Jurkat, Clone E6-1 (cell line): ENCODE measurements around the gene NIN. TPM values are rescaled to one million over a fixed set of nuclear protein-coding genes. Genes with fewer than 3 reads are reported as not detected.

ENCODE experiments used
- DNase-seq: peaks from one replicate; pipeline ENCODE4 v3.0.0-alpha.2; 2011; ENCODE audit warnings: low read depth, low spot score
- H3K4me3 ChIP-seq: 2 replicates; pipeline ENCODE4 v1.5.1; 2011; ENCODE audit warnings: mild to moderate bottlenecking, low read length, control low read depth, moderate library complexity
- polyA plus RNA-seq: library from polyadenylated mRNA; unstranded; fragments of >200 nt; gene quantifications from one replicate; pipeline ENCODE4 v1.2.1, GENCODE V29; 2012; ENCODE audit warnings: missing spikeins; ENCODE audit not compliant: insufficient read length, insufficient read depth

Gene NIN, protein sequence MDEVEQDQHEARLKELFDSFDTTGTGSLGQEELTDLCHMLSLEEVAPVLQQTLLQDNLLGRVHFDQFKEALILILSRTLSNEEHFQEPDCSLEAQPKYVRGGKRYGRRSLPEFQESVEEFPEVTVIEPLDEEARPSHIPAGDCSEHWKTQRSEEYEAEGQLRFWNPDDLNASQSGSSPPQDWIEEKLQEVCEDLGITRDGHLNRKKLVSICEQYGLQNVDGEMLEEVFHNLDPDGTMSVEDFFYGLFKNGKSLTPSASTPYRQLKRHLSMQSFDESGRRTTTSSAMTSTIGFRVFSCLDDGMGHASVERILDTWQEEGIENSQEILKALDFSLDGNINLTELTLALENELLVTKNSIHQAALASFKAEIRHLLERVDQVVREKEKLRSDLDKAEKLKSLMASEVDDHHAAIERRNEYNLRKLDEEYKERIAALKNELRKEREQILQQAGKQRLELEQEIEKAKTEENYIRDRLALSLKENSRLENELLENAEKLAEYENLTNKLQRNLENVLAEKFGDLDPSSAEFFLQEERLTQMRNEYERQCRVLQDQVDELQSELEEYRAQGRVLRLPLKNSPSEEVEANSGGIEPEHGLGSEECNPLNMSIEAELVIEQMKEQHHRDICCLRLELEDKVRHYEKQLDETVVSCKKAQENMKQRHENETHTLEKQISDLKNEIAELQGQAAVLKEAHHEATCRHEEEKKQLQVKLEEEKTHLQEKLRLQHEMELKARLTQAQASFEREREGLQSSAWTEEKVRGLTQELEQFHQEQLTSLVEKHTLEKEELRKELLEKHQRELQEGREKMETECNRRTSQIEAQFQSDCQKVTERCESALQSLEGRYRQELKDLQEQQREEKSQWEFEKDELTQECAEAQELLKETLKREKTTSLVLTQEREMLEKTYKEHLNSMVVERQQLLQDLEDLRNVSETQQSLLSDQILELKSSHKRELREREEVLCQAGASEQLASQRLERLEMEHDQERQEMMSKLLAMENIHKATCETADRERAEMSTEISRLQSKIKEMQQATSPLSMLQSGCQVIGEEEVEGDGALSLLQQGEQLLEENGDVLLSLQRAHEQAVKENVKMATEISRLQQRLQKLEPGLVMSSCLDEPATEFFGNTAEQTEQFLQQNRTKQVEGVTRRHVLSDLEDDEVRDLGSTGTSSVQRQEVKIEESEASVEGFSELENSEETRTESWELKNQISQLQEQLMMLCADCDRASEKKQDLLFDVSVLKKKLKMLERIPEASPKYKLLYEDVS (N-terminal part only)
- polyA plus RNA-seq, result 32.8 TPM

DNA sequence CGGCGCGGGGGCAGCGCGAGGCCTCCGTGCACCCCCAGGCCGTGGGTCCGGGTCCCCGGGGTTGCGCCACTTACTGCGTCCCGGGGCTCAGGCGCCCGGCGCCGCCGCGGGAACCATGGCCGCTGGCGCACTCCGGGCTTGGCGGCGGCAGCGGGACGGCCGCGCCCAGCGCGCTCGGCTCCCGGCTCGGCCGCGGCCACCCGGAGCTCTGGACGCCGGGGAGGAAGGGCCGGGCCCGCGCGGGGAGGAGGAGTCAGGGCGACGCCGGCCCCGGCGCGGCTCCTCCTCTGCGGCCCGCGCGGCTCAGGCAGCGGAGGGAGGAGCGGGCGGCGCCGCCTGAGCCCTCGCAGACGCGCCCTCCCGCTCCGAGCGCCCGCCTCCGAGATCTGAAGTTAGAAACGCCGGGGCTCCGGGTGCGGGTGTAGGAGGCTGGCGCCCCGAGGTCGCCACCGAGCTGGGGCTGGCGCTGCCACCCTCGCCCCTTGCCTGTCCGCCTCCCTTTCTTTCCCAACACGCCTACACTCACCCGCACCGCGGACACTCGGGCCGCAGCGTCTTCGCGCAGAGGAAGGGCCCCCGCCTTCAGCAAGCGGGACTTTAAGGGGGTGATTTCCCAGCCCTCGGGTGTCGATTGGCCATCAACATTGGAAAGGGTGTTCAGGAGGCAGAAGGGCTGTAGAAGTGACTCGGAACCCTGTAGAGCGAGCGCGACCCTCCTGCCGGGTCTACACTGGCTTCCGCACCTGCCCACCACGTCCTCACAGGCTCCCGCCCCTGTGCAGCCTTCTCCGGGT is at the start of gene NIN:
Gene NIN, minus strand, starts transcription at position 231 of the 794 bp plus-strand sequence. CDS start 9,106 bp downstream, outside the sequence.
- peak; percentile 46 for DNase-seq
- H3K4me3 ChIP-seq, result peak within 1 kb of the TSS; percentile 82

DNA sequence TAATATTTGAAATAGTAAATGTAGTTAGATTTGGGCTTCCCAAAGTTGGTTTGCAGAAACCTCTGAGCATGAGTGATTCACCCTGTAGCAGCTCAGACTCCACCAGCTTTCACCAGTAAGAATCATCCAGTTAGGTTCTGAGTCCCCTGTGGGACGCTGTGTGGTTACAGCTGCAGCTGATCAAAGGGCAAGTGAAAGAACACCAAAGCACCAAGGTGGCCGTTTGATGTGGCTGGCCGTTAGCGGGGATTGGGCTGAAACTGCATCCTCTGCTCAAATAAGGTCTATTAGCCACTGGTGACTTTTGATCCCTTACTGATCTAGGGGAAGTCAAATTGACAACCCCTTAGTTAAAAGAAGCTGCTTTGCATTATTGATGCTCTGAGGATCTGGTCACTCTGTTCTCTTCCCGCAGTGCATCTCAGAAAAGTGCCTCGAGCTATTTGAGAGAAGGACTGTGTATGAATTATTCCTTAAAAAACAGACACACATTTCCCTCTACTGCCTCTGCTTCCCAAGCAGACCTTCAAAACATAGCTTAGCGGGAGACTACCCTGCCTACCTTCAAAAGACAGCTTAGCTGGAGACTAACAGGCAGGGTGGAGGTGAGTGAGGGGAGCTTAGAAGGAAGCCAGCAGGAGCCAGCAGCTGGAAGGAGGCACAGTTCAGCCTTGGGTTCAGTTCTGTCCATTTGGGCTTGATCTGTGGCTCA is 44.6 kb upstream of the NIN start:
- H3K4me3 ChIP-seq, result peak overlapping the region; percentile 13
- DNase-seq, result peak; percentile 98

DNA sequence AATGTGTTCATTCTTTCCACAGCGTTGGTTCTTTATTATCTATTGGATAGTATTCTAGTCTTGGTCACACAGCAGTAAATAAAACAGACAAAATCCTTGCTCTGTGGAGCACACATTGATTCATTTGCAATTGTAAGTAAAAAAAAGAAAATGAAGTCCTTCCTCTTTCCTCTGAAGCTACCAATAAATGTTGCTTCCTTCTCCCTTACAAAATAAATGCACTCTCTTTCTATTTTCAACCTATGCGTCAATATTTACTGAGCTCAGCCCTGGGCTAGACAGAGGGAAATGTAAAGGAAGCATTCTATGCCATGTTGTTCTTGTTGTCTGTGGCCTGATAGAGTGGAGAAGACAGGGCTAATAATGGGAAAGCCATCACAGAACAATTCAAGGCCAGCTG is 43.8 kb upstream of the NIN start:
- peak overlapping the region; percentile 20 for H3K4me3 ChIP-seq
- no peak for DNase-seq

DNA sequence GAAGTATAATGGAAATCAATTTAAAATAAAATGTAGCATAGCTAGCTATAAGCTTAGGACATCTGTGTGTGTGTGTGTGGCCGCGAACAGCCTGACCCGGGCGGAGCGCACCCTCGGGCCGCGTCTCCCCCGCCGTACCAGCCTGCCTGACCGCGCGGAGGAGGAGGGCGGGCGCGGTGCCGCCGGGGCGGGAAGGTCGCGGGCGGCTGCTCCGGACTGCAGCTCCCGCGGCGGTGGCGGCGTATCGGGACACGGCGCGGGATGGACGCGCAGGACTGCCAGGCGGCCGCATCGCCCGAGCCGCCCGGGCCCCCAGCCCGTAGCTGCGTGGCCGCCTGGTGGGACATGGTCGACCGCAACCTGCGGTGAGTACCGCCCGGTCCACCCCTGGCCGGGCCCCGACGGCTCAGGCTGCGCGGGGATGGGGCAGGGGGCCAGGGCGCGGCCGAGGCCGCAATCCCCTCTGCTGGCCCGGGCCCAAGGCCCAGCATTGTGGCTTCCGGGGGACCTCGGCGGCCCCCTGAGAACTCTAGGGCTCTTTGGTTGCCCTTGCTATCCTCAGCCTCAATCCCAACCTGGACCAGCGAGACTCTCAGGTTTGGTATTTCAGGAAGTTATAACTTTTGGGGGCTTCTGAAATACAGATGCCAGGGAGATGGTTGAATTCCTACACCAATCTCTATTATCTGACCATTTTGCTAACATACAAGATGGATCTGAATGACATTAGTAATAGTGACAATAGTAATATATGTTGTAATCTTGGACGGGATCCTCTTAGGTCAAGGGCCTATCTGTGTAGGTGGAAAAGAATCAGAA is 41.2 kb upstream of the NIN start, which contains the start of gene ABHD12B:
Gene ABHD12B, plus strand, starts transcription at position 140 of the 819 bp plus-strand sequence. Its CDS starts 122 bp downstream, at position 262.
- H3K4me3 ChIP-seq, result no peak within 1 kb of the TSS
- DNase-seq, result no peak

DNA sequence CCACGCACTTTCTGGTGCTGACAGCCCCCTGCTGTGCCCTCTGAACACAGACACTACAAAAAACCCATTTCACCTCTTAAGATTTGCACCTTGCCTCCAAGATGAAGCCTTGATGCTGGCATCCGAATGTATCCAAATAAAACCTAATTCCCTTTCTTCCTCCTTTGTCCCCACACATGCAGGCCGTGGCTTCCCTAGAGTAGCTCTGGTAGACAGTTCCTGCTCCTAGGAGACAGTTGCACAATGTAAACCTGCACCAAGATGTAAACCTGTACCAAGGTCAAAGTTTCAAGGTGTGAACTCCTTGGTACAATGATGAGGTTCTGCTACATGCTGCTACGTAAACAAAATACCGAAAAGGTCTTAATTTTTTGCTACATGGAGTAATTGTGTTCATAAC is 40.3 kb upstream of the NIN start:
- no peak overlapping the region for H3K4me3 ChIP-seq
- no peak for DNase-seq

DNA sequence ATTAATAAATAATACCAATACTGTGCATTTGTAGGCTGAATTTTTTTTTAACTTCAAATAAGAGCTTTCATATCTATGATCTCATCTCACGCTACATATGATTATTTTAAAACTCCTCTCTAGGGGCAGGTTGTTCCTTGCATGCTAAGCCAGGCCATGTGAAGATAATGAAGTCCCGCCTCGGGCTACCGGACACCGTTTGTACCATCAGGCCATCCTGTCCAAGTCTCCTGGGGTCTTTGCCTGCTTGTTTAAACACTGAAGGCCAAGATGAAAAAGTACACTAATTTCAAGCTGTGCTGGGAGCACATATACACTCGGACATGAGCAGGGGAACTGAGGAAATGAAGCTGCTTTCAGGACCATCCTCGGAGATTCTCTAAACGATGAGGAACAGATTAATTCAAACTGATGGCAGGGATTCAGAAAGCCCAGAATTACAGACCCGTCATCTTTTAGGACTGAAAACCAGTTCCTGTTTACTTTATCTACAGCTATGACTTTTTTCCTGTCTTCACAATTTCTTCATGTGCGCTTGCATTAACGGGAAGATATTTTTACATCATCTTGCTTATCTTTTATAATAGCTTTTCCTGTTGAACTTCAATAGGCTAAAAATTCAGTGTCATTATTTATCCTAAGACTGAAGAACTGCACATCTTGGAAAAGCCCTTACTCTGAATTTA is 34.6 kb upstream of the NIN start:
- no peak overlapping the region for H3K4me3 ChIP-seq
- DNase-seq, result no peak

DNA sequence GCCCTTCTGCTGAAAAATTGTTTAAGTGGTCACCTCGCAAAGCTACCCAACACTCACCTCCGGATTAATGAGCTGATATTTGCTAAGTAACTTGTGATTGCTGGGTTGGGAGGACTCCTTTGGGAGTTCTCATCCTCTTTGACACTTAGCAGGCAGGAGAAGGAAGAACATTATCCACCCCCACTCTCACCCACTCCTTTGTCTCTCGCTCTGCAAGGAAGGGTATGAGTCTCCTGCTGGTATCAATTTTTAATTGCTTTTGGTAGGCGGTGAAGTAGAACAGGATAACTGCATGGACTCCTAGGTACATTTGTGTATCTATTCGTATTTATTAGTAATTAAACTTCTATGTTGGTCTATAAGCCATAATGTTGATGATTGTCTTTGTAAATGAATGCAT is 34.0 kb upstream of the NIN start:
- no peak for DNase-seq
- no peak overlapping the region for H3K4me3 ChIP-seq

DNA sequence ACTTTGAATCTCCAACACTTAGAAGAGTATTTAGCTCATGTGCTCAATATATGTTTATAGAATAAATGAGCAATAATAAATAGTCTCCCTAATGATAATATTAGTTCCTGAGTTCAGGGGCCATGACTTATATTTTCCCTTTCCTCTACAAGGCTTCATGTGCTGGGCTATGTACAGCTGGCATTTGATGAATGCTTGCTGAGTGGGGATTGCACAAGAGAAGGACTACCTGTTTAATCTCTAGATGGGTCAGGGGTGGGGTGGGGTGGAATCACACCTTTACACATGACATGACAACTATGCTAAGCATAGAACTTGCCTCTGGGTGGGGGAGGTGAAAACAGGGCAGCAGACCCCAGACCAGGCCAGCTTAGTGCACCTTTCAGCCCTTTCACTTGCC is 33.3 kb upstream of the NIN start:
- DNase-seq, result no peak
- H3K4me3 ChIP-seq, result no peak overlapping the region

DNA sequence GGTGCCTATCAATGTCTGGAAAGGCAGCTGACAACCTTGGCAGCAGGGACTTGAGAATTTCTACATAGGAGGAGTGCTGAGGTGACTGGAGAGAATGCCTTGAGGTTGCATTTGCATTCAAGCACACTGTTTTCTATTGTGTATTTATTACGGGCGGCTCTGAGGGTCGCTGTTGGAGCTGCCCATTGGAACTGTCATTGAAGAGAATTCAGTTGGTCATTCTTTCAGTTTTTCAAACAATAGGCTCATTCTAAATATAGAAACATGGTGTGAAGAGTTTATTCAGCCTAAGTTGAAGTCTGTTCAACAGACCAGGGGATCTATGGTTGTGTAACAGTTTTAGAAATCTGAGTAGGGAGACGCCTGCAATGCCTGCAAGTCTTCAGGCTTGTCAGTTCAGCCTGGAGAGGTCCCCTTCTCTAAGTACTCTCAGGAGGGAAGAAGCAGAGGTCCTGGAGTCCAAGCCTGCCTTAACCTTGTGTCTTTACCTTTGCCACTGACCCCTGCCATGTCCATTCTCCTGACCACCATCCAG is 31.1 kb upstream of the NIN start:
- no peak for DNase-seq
- H3K4me3 ChIP-seq, result no peak overlapping the region

DNA sequence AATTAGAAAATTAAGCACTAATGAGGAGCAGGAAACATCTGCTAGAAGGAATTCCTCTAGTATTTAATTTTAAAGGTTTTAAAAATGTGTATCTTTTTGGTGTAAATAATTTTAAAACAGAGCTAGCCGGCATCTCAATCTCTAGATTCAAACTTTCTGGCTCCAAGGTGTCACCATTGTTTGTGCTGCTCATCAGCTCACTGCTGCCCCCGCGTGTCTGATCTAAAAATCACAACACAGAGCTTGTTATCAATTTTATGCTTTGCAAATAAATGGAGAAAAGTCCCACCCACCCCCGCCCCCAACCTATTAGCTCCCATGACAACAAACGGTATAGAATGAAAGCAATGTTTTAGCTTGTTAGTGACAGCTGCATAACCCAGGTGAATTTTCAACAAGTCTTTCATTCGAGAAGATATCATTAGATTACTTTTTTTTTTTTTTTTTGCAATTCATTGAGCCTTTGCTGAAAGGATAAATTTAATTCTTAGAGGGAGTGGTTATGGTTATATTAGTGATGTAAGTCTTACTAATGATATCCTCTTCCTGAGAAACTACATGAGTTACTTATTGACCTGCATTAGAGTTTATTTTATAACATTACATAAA is 29.6 kb upstream of the NIN start:
- peak overlapping the region; percentile 55 for H3K4me3 ChIP-seq
- DNase-seq, result peak; percentile 90

DNA sequence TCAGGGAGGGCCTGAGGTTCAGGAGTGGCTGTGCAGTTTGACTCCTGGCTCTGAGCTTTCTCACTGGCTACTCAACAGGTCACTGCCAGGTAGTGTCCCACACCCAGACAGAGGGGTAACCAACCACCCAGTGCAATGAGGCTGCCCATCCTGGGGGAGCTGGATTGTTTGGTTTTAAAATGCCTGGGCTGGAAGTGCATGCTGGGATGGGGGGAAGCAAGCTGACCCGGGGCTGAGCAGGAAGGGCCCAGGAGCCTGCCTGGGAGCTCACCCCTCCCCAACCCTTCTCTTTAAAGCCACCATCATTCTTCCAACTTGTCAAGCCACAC is 28.3 kb upstream of the NIN start:
- no peak for DNase-seq
- H3K4me3 ChIP-seq, result no peak overlapping the region

DNA sequence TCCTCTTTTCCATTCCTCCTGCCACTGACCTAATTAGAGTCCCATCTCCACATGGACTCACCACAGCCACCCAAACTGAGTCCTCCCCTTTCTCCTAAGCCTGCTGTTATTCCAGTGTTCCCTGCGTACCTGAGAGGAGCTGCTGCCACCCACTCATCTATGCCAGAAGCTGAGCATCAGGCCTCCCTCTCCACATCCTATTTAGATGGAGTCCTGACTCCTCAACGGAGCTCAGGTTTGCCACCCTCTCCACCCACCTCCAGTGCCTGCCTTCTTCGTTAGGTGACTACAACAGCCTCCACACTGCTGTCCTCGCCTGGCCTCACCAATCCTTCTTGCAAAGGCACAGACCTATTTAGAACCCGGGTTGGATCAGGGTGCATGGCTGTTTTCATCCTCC is 25.7 kb upstream of the NIN start:
- no peak overlapping the region for H3K4me3 ChIP-seq
- no peak for DNase-seq

DNA sequence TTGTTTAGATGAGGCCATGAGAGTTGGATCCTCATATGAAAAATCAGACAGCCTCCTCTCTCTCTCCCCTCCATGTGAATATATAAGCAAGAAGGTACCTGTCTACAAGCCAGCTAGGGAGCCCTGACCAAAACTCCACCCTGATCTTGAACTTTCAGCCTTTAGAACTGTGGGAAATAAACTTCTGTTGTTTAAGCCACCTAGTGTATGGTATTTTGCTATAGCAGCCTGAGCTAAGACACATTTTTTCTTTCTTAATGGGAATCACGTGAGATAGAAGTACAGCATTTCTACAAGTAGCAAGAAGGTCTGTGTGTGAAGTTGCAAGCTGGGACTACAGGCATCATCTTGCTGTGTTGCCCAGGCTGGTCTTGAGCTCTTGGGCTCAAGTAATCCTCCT is 24.6 kb upstream of the NIN start:
- H3K4me3 ChIP-seq, result no peak overlapping the region
- DNase-seq, result peak; percentile 46

DNA sequence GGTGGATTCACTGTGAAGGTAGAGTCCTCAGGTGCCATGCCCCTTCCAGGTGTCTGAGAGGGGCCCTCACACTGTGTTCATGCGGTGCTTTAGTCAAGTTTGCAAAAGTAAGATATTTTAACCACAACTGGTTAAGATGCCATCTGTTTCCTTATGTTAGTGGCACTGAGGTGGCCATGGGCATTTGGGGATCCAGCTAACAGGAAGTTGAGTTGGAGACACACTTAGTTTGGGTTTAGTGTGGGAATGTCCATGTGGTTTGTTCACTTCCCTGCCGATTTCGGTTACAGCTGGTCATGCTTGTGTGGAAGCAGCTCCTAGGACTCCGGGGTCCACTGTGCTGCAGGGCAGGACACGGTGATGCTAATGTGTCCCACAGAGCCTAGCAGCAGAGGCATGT is 23.6 kb upstream of the NIN start:
- peak; percentile 88 for DNase-seq
- H3K4me3 ChIP-seq, result peak overlapping the region; percentile 1; the same call in 1 of the 2 replicates

DNA sequence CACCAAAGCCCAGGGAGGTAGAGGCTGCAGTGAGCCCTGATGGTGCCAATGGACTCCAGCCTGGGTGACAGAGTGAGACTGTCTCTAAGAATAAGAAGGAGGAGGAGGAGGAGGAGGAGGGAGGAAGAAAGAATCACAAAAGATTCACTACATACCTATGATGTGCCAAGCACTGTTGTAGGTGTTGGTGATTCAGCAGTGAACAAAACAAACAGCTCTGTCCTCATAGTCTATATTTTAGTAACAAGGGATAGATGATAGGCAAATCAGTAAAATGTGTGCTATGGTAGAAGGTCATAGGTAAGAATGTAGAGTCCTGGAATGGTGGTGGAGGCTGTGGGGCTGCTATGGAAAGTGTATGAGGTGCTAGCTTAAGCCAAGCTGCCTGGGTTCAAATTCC is 22.9 kb upstream of the NIN start:
- no peak overlapping the region for H3K4me3 ChIP-seq
- DNase-seq, result no peak

DNA sequence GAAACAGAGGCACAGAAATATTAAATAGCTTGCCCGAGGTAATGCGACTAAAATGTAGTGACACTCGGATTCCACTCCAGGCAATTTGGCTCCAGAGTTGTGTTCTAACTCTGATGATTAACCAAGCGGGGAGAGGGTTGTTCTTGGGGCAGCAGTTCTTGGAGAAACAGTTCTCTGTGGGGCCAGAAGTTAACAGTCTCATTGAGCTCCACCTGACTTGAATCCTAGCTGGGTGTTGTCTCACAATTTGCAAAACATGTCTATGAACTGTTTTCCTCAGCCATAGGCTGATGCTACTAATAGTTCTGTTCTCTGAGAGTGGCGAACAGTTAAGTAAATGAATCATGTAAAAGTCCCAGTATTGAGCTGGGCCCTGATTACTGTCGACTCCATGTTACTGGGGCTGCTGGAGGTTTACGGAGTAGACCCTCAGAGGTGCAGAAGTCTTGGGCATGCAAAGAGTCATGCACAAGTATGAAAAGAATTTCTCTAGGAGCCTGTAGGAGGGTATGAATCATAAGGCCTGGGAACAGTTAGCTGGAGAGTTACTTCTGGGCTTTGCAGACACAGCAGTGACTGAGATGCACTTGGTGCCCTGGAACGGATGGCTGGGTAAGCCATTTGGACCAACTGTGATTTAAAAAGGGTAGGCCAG is 15.4 kb upstream of the NIN start:
- H3K4me3 ChIP-seq, result no peak overlapping the region
- DNase-seq, result no peak
